NCI-H1436 treated with DMSO at 0.1 percent for 48 hours (cell line): ENCODE measurements around the gene SLC22A15.
"Not testable (repeated sequence)": the region's sequence is repeated elsewhere in the genome, so short reads cannot be mapped to it uniquely, and the experiment has no call there.

Source experiments
- DNase-seq: peaks from one replicate; lab custom pipeline; 2025; lab: John Stamatoyannopoulos, UW

SLC22A15 gene

GRCh38 chr1:115980998-115981993 is 5.0 kb downstream of the SLC22A15 start:
- no peak for DNase-seq

DNA sequence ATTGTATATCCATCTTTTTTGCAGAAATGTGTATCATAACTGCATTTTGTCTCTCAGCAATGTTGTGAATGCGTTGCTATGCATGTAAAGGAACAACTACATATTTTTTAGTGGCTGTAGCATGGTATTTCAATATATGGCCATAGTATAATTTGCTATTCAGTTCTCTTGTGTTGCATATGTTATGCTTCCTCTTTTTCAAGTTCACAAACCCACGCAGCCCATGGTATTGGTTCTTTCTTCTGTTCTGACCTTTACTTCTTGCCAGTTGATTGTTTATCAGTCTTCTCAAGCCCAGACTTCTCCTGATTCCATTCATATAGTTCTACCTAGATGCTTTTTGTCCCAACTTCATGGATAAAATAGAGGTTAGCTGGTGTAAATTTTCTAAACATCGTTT is 6.1 kb downstream of the SLC22A15 start:
- DNase-seq: no peak

DNA sequence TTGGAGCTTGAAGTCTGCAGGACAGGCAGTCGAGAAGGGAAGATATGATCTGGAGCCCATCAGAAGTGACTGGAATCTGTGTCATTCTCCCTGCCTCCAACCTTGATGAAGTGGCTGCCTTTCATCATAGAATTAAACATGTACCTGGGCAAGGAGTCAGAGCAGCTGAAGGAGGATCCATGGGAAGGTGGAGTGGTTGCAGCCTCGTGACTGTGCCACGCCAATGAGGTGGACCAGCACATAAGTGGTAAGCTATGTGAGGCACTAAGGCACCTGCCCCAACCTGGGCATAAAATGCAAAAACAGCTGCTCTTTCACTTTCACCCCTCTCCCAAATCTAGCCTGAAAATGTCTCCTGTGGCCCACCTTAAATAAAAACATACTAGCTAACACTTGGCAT is 7.3 kb downstream of the SLC22A15 start:
- DNase-seq: no peak

DNA sequence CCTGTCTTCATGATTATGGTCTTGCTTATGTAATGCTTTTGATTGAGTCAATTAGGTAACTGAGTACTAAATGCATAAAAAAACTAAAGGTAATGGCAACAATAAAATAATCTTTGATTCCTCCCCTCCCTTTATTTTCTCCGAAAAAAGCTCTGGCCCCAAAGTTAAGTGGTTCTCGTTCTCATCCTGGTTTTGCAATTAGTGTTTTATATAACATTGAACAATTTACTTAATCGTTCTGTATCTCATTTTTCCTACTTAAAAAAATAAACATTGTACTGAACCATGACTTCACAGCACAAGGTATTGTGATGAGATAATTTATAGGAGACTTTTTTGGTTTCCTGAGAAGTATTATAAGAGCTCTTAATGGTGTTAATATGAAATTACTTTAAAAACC is 11.3 kb downstream of the SLC22A15 start:
- DNase-seq: no peak

DNA sequence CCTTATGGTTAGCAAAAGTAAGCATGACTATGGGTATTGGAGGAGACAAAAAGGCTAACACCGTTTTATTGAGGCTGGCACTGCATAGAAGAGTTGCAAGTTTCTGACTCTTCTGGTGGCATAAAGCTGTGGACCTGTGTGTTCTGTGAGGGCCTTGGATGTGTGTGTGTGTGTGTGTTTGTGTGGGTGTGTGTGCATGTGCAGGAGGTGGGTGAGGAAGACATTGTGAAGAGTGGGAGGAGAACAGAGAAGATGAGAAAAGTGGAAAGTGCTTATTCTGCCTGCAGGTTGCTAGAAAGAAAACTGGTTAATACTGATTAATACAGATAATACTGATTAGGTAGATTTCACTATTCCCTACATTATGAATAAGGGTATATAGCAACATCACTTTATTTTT is 12.6 kb downstream of the SLC22A15 start:
- DNase-seq: no peak

DNA sequence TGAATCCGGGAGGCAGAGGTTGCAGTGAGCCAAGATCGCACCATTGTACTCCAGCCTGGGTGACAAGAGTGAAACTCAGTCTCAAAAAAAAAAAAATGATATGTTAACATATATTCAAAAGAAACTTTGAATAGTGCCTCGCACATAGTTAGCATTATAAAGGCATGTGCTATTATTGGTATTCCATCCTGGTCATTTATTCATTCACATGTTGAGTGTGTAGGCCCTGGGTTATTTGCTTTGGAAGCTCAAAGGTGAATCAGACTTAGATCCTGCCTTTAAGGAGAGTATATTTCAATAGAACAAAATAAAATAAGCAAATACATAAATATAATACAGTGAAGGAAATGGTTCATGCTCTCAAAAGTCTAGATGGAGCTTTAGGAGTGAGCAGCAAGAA is 13.4 kb downstream of the SLC22A15 start:
- DNase-seq: no peak

DNA sequence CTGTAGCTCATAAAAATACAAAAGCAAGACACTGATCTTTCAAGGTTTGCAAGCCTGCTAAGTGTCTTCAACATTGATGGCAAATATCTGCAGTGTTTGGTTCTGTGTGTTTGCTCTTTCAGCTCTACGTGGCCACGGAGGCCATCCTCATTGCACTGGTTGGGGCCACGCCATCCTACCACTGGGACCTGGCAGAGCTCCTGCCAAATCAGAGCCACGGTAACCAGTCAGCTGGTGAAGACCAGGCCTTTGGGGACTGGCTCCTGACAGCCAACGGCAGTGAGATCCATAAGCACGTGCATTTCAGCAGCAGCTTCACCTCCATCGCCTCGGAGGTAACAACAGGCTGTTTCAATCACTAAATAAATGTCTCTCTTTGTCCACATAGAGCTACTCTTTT is 15.6 kb downstream of the SLC22A15 start:
- DNase-seq: no peak

GRCh38 chr1:115997921-115998320 is 21.6 kb downstream of the SLC22A15 start:
- not testable (repeated sequence) for DNase-seq

DNA sequence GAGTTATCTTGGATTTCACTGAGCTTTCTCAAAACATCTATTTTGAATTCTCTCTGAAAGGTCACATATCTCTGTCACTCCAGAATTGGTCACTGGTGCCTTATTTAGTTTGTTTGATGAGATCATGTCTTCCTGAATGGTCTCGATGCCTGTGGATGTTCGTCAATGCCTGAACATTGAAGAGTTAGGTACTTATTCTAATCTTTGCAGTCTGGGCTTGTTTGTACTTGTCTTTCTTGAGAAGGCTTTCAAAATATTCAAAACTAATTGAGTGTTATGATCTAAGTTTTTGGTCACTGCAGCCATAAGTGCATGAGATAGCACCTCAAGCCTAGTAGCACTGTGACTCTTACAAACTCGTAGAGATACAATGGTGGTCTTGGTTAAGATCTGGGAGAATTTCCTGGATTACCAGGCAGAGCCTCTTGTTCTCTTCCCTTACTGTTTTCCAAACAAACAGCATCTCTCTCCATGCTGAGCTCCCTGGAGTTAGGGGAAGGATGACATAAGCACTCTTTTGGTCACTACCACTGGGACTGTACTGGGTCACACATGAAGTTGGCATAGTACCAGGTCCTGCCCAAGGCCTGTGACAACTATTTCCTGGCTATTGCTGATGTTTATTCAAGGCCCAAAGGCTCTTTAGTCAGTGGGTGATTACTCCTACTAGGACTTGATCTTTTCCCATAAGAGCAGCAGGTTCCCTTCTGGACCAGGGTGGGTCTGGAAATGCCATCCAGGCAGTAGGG is 25.6 kb downstream of the SLC22A15 start:
- DNase-seq: no peak

GRCh38 chr1:116002781-116003420 is 26.6 kb downstream of the SLC22A15 start:
- DNase-seq: no peak

DNA sequence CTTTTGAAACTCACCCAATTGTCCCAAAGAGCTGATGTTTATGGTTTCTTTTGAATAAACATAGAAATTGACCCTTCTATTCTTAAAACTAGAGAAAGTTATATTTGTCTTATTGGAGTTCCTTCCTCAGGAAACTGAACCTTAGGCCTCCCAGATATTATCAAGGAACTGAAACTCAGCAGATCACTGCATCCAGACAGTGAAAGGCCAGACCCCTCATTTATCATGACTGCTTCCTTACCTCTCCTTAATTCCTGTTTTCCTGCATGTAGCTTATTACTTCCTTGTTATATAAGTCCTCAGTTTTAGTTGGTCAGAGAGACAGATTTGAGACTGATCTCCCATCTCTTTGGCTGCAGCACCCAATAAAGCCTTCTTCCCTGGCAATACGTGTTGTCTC is 27.5 kb downstream of the SLC22A15 start:
- DNase-seq: no peak

DNA sequence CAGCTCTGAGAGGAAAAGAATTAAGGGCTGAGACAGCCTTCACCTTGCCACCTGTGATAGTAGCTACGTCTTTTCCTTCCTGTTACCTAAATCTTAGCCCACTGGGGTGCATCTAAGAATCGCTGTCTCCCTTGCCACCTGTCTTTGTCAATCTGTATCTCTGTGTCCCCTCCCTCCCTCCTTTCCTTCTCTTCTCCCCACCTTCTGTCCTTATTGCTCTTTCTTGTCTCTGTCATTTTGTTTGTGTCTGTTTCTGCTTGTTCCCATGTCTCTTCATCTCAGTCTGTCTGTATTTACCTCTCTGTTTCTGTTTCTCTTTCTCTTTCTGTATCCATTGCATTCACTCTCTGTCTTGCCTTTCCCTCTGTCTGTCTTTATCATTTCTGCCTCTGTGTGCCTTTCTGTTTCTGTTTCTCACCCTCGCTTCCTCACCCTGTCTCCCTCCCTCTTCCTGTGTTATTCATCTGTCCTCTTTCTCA is 30.2 kb downstream of the SLC22A15 start:
- no peak for DNase-seq

GRCh38 chr1:116008656-116009390 is 32.5 kb downstream of the SLC22A15 start:
- no peak for DNase-seq

- no peak for DNase-seq
These were observed 36.4 kb downstream of the SLC22A15 start for GRCh38 chr1:116012716-116013115.

- DNase-seq: no peak
These were observed 39.4 kb downstream of the SLC22A15 start for GRCh38 chr1:116015679-116016078.

DNA sequence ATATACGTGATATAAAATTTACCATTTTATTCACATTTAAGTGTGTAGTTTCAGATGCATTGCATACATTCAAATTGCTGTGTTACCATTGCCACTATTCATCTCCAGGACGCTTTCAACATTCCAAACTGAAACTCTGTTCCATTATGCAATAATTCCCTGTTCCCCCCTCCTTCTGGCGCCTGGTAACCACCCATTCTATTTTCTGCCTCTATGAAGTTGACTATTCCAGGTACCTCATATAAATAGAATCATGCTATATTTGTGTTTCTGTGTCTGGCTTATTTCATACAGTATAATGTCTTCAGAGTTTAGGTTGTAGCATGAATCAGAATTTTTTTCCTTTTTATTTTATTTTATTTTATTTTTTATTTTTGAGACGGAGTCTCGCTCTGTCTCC is 41.7 kb downstream of the SLC22A15 start:
- DNase-seq: no peak

GRCh38 chr1:116019653-116020253 is 43.4 kb downstream of the SLC22A15 start:
- DNase-seq: no peak

DNA sequence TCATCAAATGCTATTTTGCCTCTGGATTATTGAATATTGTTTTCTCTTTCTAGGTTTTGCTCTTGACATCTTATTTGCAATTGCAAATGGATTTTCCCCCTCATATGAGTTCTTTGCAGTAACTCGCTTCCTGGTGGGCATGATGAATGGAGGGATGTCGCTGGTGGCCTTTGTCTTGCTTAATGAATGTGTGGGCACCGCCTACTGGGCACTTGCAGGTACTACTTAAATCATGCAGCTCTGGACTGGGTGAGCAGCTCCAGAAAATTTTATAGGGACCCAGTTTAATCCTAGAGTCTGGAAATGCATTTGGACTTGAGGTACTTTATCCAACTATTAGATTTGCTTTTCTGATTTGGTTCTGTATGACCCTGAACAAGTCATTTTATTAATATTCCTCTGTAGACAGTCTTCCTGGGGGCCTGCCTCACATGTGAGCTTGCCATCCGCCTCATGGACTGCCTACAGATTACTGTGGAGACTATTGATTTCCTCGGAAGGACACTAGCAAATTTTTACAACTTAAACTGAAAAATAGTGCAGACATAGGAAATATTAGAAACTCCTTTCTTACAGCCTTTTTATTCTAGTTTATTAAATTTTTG is 44.5 kb downstream of the SLC22A15 start:
- no peak for DNase-seq

- no peak for DNase-seq
These were observed 48.3 kb downstream of the SLC22A15 start for GRCh38 chr1:116024626-116025025.

DNA sequence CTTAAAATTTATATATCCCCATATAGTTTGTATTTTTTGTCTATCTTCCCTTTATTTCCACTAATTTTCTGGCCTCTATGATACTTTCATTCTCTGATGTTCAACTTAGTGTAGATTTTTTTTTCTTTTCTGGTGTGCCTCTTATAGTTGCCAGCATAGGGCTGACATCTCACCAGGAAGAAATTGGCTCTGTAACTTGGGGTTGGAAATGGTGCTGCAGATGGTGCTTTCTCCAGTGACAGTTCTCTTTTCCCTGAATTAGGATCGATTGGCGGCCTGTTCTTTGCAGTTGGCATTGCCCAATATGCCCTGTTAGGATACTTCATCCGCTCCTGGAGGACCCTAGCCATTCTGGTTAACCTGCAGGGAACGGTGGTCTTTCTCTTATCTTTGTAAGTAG is 50.3 kb downstream of the SLC22A15 start:
- DNase-seq: no peak

DNA sequence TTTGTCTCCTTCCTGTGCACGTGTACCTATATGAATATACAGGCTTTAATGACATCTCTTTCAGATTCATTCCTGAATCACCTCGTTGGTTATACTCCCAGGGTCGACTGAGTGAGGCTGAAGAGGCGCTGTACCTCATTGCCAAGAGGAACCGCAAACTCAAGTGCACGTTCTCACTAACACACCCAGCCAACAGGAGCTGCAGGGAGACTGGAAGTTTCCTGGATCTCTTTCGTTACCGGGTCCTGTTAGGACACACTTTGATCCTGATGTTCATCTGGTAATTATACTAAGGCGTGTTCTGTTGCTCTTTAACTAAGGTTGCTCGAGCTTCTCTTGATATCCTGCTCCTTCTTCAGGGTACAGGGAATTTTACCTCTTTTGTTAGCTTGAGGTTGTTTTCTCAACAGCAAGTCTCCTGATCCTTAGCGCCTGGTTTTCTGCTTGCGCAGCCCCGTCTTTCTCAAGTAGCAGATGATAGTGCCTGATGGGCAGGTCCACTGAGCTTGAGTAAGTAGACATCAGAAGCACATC is 55.1 kb downstream of the SLC22A15 start:
- DNase-seq: no peak
